HFFc6 (cell line): Measurements from ENCODE around the gene PCBP1. TPM values are rescaled to one million over a fixed set of nuclear protein-coding genes. Genes with fewer than 3 reads are reported as not detected.

ENCODE experiments used
- DNase-seq: peaks from one replicate; pipeline ENCODE4 v3.0.0-alpha.2; 2018
- H3K27ac Mint-ChIP-seq: 2 replicates; pipeline ENCODE4 v1.8.0; 2020; ENCODE audit warnings: mild to moderate bottlenecking, mixed read lengths
- H3K27me3 Mint-ChIP-seq: 2 replicates; pipeline ENCODE4 v1.8.0; 2021; ENCODE audit warnings: mild to moderate bottlenecking, moderate library complexity, mixed read lengths; ENCODE audit not compliant: insufficient read depth
- H3K36me3 Mint-ChIP-seq: 2 replicates; pipeline ENCODE4 v1.8.0; 2021; ENCODE audit warnings: low read depth, mixed read lengths
- H3K4me1 Mint-ChIP-seq: 2 replicates; pipeline ENCODE4 v1.8.0; 2020; ENCODE audit warnings: low read depth, mixed read lengths
- H3K4me3 Mint-ChIP-seq: 2 replicates; pipeline ENCODE4 v1.8.0; 2020; ENCODE audit warnings: mild to moderate bottlenecking, moderate library complexity, mixed read lengths
- H3K9me3 Mint-ChIP-seq: 2 replicates; pipeline ENCODE4 v1.8.0; 2020; ENCODE audit warnings: mild to moderate bottlenecking, mixed read lengths
- total RNA-seq, 6 experiments: library from RNA; stranded (reverse); fragmentation: NEBNext Ultra II Directional; extraction: Animal tissue kit (Norgen Biotek cat#: 25700); gene quantifications; 2 replicates in 1 of 6; 3 replicates in 5 of 6; pipeline ENCODE4 v1.2.3, GENCODE V29; 2021
- TF ChIP-seq, protein P1 (sequence below): fragments of 200-600 bp; sonication (generic); IDR thresholded peaks from 2 replicates; pipeline ENCODE4 v1.5.0; 2021; ENCODE audit warnings: antibody characterized with exemption, mild to moderate bottlenecking

PCBP1 gene
- total RNA-seq, 6 experiments from 2014 or later = 293 to 369 (median 361) TPM

DNA sequence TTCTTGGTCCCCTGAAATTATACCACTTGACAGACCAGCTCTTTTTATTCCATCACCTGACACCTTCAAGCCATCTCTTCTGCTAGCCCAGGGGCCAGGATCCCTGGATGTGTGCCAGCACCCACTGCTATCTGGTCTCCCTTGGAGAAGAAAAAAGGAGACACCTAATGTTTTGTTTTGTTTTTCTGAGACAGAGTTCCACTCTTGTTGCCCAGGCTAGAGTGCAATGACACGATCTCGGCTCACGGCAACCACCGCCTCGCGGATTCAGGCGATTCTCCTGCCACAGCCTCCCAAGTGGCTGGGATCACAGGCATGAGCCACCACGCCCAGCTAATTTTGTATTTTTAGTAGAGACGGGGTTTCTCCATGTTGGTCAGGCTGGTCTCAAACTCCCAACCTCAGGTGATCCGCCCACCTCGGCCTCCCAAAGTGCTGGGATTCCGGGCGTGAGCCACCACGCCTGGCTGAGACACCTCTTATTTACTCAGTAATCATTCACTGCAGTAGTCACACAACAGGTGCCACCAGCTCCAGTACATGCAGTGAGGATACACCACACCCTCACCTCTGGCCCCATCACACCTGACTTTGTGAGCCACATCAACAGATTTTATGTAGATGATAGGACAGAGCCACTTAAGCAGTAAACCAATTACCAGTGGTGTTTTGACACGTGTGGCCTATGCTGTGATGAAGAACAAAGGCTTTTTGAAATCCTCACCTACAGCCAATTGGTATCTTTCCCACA, 42.8 kb upstream of the PCBP1 start:
- Mint-ChIP-seq H3K4me3 (no peak overlapping the region), H3K27me3 (no peaks in the 10 kb centered on the region; the same call in 1 of the 2 replicates), H3K9me3 (no peaks in the 10 kb centered on the region), H3K36me3 (0 out of 2 replicates have a peak, but pooled peaks cover 4% of the 10 kb centered on the region), H3K27ac (no peak overlapping the region), H3K4me1 (peaks cover 26% of the 10 kb centered on the region)
- DNase-seq = no peak
- TF ChIP-seq, protein P1, sequence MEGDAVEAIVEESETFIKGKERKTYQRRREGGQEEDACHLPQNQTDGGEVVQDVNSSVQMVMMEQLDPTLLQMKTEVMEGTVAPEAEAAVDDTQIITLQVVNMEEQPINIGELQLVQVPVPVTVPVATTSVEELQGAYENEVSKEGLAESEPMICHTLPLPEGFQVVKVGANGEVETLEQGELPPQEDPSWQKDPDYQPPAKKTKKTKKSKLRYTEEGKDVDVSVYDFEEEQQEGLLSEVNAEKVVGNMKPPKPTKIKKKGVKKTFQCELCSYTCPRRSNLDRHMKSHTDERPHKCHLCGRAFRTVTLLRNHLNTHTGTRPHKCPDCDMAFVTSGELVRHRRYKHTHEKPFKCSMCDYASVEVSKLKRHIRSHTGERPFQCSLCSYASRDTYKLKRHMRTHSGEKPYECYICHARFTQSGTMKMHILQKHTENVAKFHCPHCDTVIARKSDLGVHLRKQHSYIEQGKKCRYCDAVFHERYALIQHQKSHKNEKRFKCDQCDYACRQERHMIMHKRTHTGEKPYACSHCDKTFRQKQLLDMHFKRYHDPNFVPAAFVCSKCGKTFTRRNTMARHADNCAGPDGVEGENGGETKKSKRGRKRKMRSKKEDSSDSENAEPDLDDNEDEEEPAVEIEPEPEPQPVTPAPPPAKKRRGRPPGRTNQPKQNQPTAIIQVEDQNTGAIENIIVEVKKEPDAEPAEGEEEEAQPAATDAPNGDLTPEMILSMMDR = no peak

DNA sequence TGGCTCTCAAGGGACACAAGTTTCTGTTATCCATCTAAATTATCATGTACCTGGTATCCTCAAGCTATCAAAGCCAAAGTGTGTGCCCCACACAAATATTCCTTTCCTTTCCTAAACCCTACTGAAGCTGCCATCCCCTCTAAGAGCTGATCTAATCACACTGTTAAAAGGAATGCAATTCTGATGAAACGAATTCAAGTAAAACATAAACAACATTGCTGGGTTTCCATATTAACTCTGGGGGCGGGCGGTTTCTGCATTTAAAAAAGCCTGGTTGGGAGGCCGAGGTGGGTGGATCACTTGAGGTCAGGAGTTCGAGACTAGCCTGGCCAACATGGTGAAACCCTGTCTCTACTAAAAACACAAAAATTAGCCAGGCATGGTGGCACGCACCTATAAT, 41.9 kb upstream of the PCBP1 start:
- Mint-ChIP-seq H3K27ac (no peak overlapping the region), H3K4me3 (no peak overlapping the region), H3K4me1 (peaks cover 26% of the 10 kb centered on the region), H3K36me3 (no peaks in the 10 kb centered on the region), H3K9me3 (no peaks in the 10 kb centered on the region), H3K27me3 (no peaks in the 10 kb centered on the region; the same call in 1 of the 2 replicates)
- TF ChIP-seq, protein P1 = no peak
- DNase-seq = no peak

DNA sequence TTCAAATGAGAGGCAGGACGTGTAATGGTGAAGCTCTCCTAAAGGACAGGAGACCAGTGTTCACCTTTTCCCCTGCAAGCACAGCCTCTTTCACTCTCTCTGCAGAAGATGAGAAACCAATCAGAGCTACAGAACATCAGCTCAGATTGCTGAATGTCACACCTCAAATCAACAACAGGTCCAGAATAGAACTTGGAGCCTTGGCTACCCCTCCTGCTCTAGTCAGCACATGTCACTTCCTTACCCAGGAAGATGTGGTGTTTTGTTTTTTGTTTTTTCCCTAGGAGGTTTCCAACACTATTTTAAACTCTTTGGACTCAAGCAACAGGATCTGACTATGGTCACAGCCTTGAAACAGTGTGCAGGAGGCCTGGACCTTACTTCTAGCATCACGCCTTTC, 41.3 kb upstream of the PCBP1 start:
- H3K27me3 Mint-ChIP-seq = no peaks in the 10 kb centered on the region; the same call in 1 of the 2 replicates
- no peaks in the 10 kb centered on the region for H3K9me3 Mint-ChIP-seq
- DNase-seq = no peak
- no peaks in the 10 kb centered on the region for H3K36me3 Mint-ChIP-seq
- TF ChIP-seq, protein P1 = no peak
- no peak overlapping the region for H3K27ac Mint-ChIP-seq
- H3K4me3 Mint-ChIP-seq = no peak overlapping the region
- H3K4me1 Mint-ChIP-seq = peaks cover 25% of the 10 kb centered on the region

DNA sequence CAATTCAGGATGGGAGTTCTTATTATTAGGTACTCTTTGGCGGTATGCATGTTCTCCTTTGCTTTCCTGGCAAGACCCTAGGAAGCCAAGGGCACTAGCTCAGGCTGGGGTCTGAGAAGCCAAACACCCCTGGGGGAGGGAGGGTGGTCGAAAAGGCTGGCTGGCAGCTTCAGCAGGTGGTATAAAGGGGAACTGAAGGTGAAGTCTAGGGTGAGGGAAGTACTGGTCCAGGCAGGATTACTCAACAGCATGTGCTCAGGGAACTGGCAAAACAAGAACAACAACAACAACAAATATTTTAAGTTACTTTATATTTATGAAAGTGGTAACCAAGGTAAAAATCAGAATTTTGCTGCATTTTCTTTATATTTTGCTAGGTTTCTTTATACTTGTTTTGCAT, 40.7 kb upstream of the PCBP1 start:
- TF ChIP-seq, protein P1 = no peak
- no peak for DNase-seq
- Mint-ChIP-seq H3K4me1 (peaks cover 19% of the 10 kb centered on the region), H3K27ac (no peak overlapping the region), H3K4me3 (no peak overlapping the region), H3K9me3 (no peaks in the 10 kb centered on the region), H3K27me3 (no peaks in the 10 kb centered on the region; the same call in 1 of the 2 replicates), H3K36me3 (no peaks in the 10 kb centered on the region)

DNA sequence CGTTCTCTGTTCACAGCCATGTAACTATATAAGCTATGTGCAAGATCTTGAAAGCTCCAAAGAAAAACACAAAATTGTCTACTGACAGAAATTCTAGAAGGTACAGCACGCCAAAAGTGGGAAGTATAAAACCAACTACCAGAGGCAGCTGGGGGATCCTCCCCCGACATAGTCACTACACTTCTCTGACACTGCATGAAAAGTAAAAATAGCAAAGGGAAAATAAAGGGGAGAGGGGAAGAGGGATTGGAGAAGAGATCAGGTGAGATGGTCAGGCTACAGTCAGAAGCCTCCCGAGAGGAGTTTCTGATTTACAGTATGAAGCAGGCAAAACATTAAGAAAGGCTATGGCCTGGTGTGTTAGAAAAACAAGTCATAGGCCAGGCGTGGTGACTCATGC, 39.8 kb upstream of the PCBP1 start:
- Mint-ChIP-seq H3K4me3 (no peak overlapping the region), H3K36me3 (no peaks in the 10 kb centered on the region), H3K27me3 (no peaks in the 10 kb centered on the region; the same call in 1 of the 2 replicates), H3K27ac (no peak overlapping the region), H3K4me1 (peaks cover 10% of the 10 kb centered on the region), H3K9me3 (no peaks in the 10 kb centered on the region)
- TF ChIP-seq, protein P1 = no peak
- DNase-seq = no peak
